ENCODE results near the gene IPMK. TPM values are rescaled to one million over a fixed set of nuclear protein-coding genes. Genes with fewer than 3 reads are reported as not detected.
A peak's percentile ranks its signal among the peaks of the same experiment; 100 is the strongest.

Gene IPMK
- 10 to 100 TPM; 14.3 to 20.5 TPM for total RNA-seq
- long read RNA-seq, full-length matches to known transcripts: 7 of 13 reads
- long read RNA-seq, partial matches to known transcripts: 0 of 13 reads
- long read RNA-seq, other reads (novel, unspliced or antisense): 6 of 13 reads

GRCh38 chr10:58267713-58268453, at the start of gene IPMK:
IPMK (minus strand) TSS chr10:58267894; CDS start chr10:58267611, 283 bp downstream.
- ATAC-seq (peak; percentile 71), DNase-seq (peak; percentile 96 to 97)
- intact Hi-C loops (cut with DNase I, micrococcal nuclease): no loop called here

- DNase-seq: no peak
- no peak for ATAC-seq
- intact Hi-C loops (cut with DNase I, micrococcal nuclease): no loop called here
Measured at GRCh38 chr10:58316874-58317273, 49.2 kb upstream of the IPMK start.

GRCh38 chr10:58311026-58311425, 43.3 kb upstream of the IPMK start:
- intact Hi-C loops (cut with DNase I, micrococcal nuclease): no loop called here
- ATAC-seq (no peak), DNase-seq (no peak)

- ATAC-seq: no peak
- intact Hi-C loops (cut with DNase I, micrococcal nuclease): no loop called here
- DNase-seq: no peak
Measured at GRCh38 chr10:58307676-58308075, 40.0 kb upstream of the IPMK start.

- no peak for DNase-seq
- ATAC-seq: peak; percentile 19
- intact Hi-C loops (cut with DNase I, micrococcal nuclease): no loop called here
Measured at GRCh38 chr10:58305821-58306220, 38.1 kb upstream of the IPMK start.

GRCh38 chr10:58304099-58304633, 36.5 kb upstream of the IPMK start:
- no peak for DNase-seq
- ATAC-seq: peak; percentile 88
- intact Hi-C loops (cut with DNase I, micrococcal nuclease): no loop called here

- DNase-seq: no peak
- peak; percentile 57 for ATAC-seq
- intact Hi-C loops (cut with DNase I, micrococcal nuclease): no loop called here
Measured at GRCh38 chr10:58302254-58302653, 34.6 kb upstream of the IPMK start.

- peak; percentile 14 for ATAC-seq
- intact Hi-C loops (cut with DNase I, micrococcal nuclease): no loop called here
- DNase-seq: no peak
Measured at GRCh38 chr10:58300676-58301075, 33.0 kb upstream of the IPMK start.

- DNase-seq (peak; percentile 33 to 69), ATAC-seq (peak; percentile 42)
- intact Hi-C loops (cut with DNase I, micrococcal nuclease): no loop called here
Measured at GRCh38 chr10:58299580-58299979, 31.9 kb upstream of the IPMK start.

GRCh38 chr10:58293989-58294388, 26.3 kb upstream of the IPMK start:
- ATAC-seq: no peak
- no peak for DNase-seq
- intact Hi-C loops (cut with DNase I, micrococcal nuclease): loop anchor here in 1 of 2 donors (5.0 kb wide), 1 partner anchor 117 kb away; no protein-coding TSS in a partner anchor

- ATAC-seq: peak; percentile 92
- intact Hi-C loops (cut with DNase I, micrococcal nuclease): loop anchor here in 1 of 2 donors (5.0 kb wide), 1 partner anchor 114 kb away; no protein-coding TSS in a partner anchor
- no peak for DNase-seq
Measured at GRCh38 chr10:58291538-58292174, 24.0 kb upstream of the IPMK start.

- ATAC-seq (no peak), DNase-seq (no peak)
- intact Hi-C loops (cut with DNase I, micrococcal nuclease): no loop called here
Measured at GRCh38 chr10:58282615-58283014, 14.9 kb upstream of the IPMK start.

- ATAC-seq (no peak), DNase-seq (no peak)
- intact Hi-C loops (cut with DNase I, micrococcal nuclease): no loop called here
Measured at GRCh38 chr10:58281092-58281752, 13.5 kb upstream of the IPMK start.

GRCh38 chr10:58280477-58280876, 12.8 kb upstream of the IPMK start:
- no peak for ATAC-seq
- intact Hi-C loops (cut with DNase I, micrococcal nuclease): no loop called here

GRCh38 chr10:58278962-58279307, 11.2 kb upstream of the IPMK start:
- no peak for ATAC-seq
- no peak for DNase-seq
- intact Hi-C loops (cut with DNase I, micrococcal nuclease): no loop called here

More at GRCh38 chr10:58280477-58280876, 12.8 kb upstream of the IPMK start:
- DNase-seq: no peak

- DNase-seq (no peak), ATAC-seq (no peak)
- intact Hi-C loops (cut with DNase I, micrococcal nuclease): no loop called here
Measured at GRCh38 chr10:58278274-58278961, 10.7 kb upstream of the IPMK start.

- no peak for DNase-seq
- ATAC-seq: peak; percentile 55
- intact Hi-C loops (cut with DNase I, micrococcal nuclease): no loop called here
Measured at GRCh38 chr10:58275908-58276307, 8.2 kb upstream of the IPMK start.

- intact Hi-C loops (cut with DNase I, micrococcal nuclease): no loop called here
- no peak for DNase-seq
- ATAC-seq: peak; percentile 89
Measured at GRCh38 chr10:58275261-58275660, 7.6 kb upstream of the IPMK start.

- DNase-seq (no peak), ATAC-seq (peak; percentile 18)
- intact Hi-C loops (cut with DNase I, micrococcal nuclease): no loop called here
Measured at GRCh38 chr10:58269782-58270290, 2.1 kb upstream of the IPMK start.
